GM12865 (cell line): ENCODE data around the gene LSR.

Experiments used
- DNase-seq: peaks from one replicate; pipeline ENCODE4 v3.0.0; 2010; ENCODE audit warnings: low read depth
- H3K4me3 ChIP-seq: 2 replicates; pipeline ENCODE4 v1.5.1; 2011; ENCODE audit warnings: mild to moderate bottlenecking, low read depth, low read length, control low read depth
- CTCF ChIP-seq: IDR thresholded peaks from 2 replicates; pipeline ENCODE4 v1.5.1; 2011; ENCODE audit warnings: low read length, control low read depth, low read depth, inconsistent platforms; ENCODE audit not compliant: insufficient read depth; ENCODE audit errors: missing control alignments

Gene LSR

GRCh38 chr19:35265900-35266519 is 17.2 kb downstream of the LSR start:
- H3K4me3 ChIP-seq: no peak overlapping the region
- TF ChIP-seq CTCF: no peak
- DNase-seq: no peak

- no peak for DNase-seq
- peak overlapping the region; percentile 88 for H3K4me3 ChIP-seq
- TF ChIP-seq CTCF: no peak
These were observed 17.9 kb downstream of the LSR start for GRCh38 chr19:35266520-35267352.

GRCh38 chr19:35267353-35267817 is 18.6 kb downstream of the LSR start:
- DNase-seq: peak; percentile 62
- TF ChIP-seq CTCF: no peak
- peak overlapping the region; percentile 88 for H3K4me3 ChIP-seq

DNA sequence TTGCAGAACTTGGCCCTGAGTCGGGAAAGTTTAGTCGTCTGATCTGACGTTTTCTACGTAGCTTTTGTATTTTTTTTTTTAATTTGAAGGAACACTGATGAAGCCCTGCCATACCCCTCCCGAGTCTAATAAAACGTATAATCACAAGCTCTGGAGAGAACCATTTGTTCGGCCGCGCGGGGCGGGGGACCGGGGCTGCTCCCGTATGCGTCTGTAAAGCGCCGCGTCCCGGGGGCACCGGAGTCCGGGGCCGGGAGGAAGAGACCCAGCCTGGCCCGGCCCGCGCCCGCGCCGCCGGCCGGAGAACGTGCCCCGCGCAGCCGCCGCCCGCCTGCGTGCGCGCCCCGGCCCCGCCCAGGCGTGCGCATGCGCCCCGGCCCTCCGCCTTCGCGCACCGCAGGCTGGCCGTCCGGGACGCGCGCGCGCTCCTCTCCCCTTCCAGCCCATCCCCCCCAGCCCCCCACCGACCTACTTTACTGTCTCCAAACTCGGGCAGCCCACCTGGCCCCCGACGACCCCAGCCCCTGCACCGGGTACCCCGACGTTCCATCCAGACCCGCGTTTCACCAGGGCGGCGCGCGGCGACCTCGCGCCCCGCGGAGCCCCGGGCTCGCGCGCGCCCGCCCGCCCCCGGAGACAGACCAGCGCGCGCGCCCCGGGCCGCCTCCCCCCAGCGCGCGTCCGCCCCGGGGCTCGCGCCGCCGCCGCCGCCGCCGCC is 19.2 kb downstream of the LSR start:
- peak; percentile 89 for DNase-seq
- no peak for TF ChIP-seq CTCF
- H3K4me3 ChIP-seq: peak overlapping the region; percentile 88

GRCh38 chr19:35268536-35269437 is 20.0 kb downstream of the LSR start, which contains the start of gene USF2:
TSS of gene USF2 (plus strand) at chr19:35268962. CDS start at chr19:35269102, 140 bp downstream.
- TF ChIP-seq CTCF: no peak
- peak; percentile 87 for DNase-seq
- peak within 1 kb of the TSS; percentile 88 for H3K4me3 ChIP-seq
